ENCODE data around the gene RLBP1.

RLBP1 gene

GRCh38 chr15:89208256-89208655 lies 13.1 kb downstream of the RLBP1 start:
- no peak overlapping the region for H3K27ac ChIP-seq (ENCODE audit: insufficient read depth, low read depth, low read length, poor library complexity, severe bottlenecking)
- no peaks in the 10 kb centered on the region for H3K9me3 ChIP-seq (ENCODE audit: control insufficient read depth, low read length)
- H3K4me1 ChIP-seq (ENCODE audit: control insufficient read depth, insufficient read depth, low read length), result no peaks in the 10 kb centered on the region
- H3K36me3 ChIP-seq (ENCODE audit: control insufficient read depth, insufficient read depth, low read length), result no peaks in the 10 kb centered on the region
- H3K27me3 ChIP-seq (ENCODE audit: control insufficient read depth, insufficient read depth, low read length, poor library complexity, severe bottlenecking), result no peaks in the 10 kb centered on the region
- H3K4me3 ChIP-seq (ENCODE audit: insufficient read depth, low read depth, low read length), result no peak overlapping the region

- H3K36me3 ChIP-seq (ENCODE audit: control insufficient read depth, insufficient read depth, low read length), result no peaks in the 10 kb centered on the region
- H3K27me3 ChIP-seq (ENCODE audit: control insufficient read depth, insufficient read depth, low read length, poor library complexity, severe bottlenecking), result no peaks in the 10 kb centered on the region
- H3K27ac ChIP-seq (ENCODE audit: insufficient read depth, low read depth, low read length, poor library complexity, severe bottlenecking), result no peak overlapping the region
- H3K9me3 ChIP-seq (ENCODE audit: control insufficient read depth, low read length), result no peaks in the 10 kb centered on the region
- H3K4me3 ChIP-seq (ENCODE audit: insufficient read depth, low read depth, low read length), result no peak overlapping the region
- no peaks in the 10 kb centered on the region for H3K4me1 ChIP-seq (ENCODE audit: control insufficient read depth, insufficient read depth, low read length)
- WGBS, 2 experiments, result 18% methylated on average over 14 of the region's 14 CpGs
Observed at GRCh38 chr15:89206908-89207331, 14.5 kb downstream of the RLBP1 start.

- Histone ChIP-seq H3K4me1 (ENCODE audit: control insufficient read depth, insufficient read depth, low read length) (no peaks in the 10 kb centered on the region), H3K36me3 (ENCODE audit: control insufficient read depth, insufficient read depth, low read length) (no peaks in the 10 kb centered on the region), H3K27me3 (ENCODE audit: control insufficient read depth, insufficient read depth, low read length, poor library complexity, severe bottlenecking) (no peaks in the 10 kb centered on the region), H3K9me3 (ENCODE audit: control insufficient read depth, low read length) (no peaks in the 10 kb centered on the region), H3K4me3 (ENCODE audit: insufficient read depth, low read depth, low read length) (no peak overlapping the region), H3K27ac (ENCODE audit: insufficient read depth, low read depth, low read length, poor library complexity, severe bottlenecking) (no peak overlapping the region)
- WGBS, 2 experiments, result 85 to 91% methylated on average over 14 of the region's 14 CpGs
Observed at GRCh38 chr15:89205991-89206585, 15.3 kb downstream of the RLBP1 start.

- H3K4me1 ChIP-seq (ENCODE audit: control insufficient read depth, insufficient read depth, low read length), result peaks cover 18% of the 10 kb centered on the region
- no peak overlapping the region for H3K4me3 ChIP-seq (ENCODE audit: insufficient read depth, low read depth, low read length)
- WGBS, 2 experiments, result 71 to 85% methylated on average over 2 of the region's 2 CpGs
- no peaks in the 10 kb centered on the region for H3K27me3 ChIP-seq (ENCODE audit: control insufficient read depth, insufficient read depth, low read length, poor library complexity, severe bottlenecking)
- no peaks in the 10 kb centered on the region for H3K9me3 ChIP-seq (ENCODE audit: control insufficient read depth, low read length)
- no peak overlapping the region for H3K27ac ChIP-seq (ENCODE audit: insufficient read depth, low read depth, low read length, poor library complexity, severe bottlenecking)
- no peaks in the 10 kb centered on the region for H3K36me3 ChIP-seq (ENCODE audit: control insufficient read depth, insufficient read depth, low read length)
Observed at GRCh38 chr15:89203705-89204273, 17.6 kb downstream of the RLBP1 start.

- H3K27ac ChIP-seq (ENCODE audit: insufficient read depth, low read depth, low read length, poor library complexity, severe bottlenecking), result no peak overlapping the region
- H3K4me1 ChIP-seq (ENCODE audit: control insufficient read depth, insufficient read depth, low read length), result peaks cover 36% of the 10 kb centered on the region
- H3K4me3 ChIP-seq (ENCODE audit: insufficient read depth, low read depth, low read length), result no peak overlapping the region
- WGBS, 2 experiments, result 88 to 89% methylated on average over 20 of the region's 20 CpGs
- H3K36me3 ChIP-seq (ENCODE audit: control insufficient read depth, insufficient read depth, low read length), result no peaks in the 10 kb centered on the region
- no peaks in the 10 kb centered on the region for H3K9me3 ChIP-seq (ENCODE audit: control insufficient read depth, low read length)
- no peaks in the 10 kb centered on the region for H3K27me3 ChIP-seq (ENCODE audit: control insufficient read depth, insufficient read depth, low read length, poor library complexity, severe bottlenecking)
Observed at GRCh38 chr15:89201465-89202005, 19.8 kb downstream of the RLBP1 start.

- Histone ChIP-seq H3K4me1 (ENCODE audit: control insufficient read depth, insufficient read depth, low read length) (peaks cover 42% of the 10 kb centered on the region), H3K4me3 (ENCODE audit: insufficient read depth, low read depth, low read length) (no peak overlapping the region), H3K36me3 (ENCODE audit: control insufficient read depth, insufficient read depth, low read length) (no peaks in the 10 kb centered on the region), H3K27ac (ENCODE audit: insufficient read depth, low read depth, low read length, poor library complexity, severe bottlenecking) (no peak overlapping the region), H3K27me3 (ENCODE audit: control insufficient read depth, insufficient read depth, low read length, poor library complexity, severe bottlenecking) (no peaks in the 10 kb centered on the region), H3K9me3 (ENCODE audit: control insufficient read depth, low read length) (no peaks in the 10 kb centered on the region)
- 92% methylated on average over 12 of the region's 12 CpGs for WGBS, 2 experiments
Observed at GRCh38 chr15:89200182-89200581, 21.2 kb downstream of the RLBP1 start.

- no peaks in the 10 kb centered on the region for H3K36me3 ChIP-seq (ENCODE audit: control insufficient read depth, insufficient read depth, low read length)
- peak overlapping the region; percentile 75 for H3K27ac ChIP-seq (ENCODE audit: insufficient read depth, low read depth, low read length, poor library complexity, severe bottlenecking)
- no peak overlapping the region for H3K4me3 ChIP-seq (ENCODE audit: insufficient read depth, low read depth, low read length)
- H3K4me1 ChIP-seq (ENCODE audit: control insufficient read depth, insufficient read depth, low read length), result peaks cover 42% of the 10 kb centered on the region
- 26 to 28% methylated on average over 6 of the region's 6 CpGs for WGBS, 2 experiments
- no peaks in the 10 kb centered on the region for H3K27me3 ChIP-seq (ENCODE audit: control insufficient read depth, insufficient read depth, low read length, poor library complexity, severe bottlenecking)
- H3K9me3 ChIP-seq (ENCODE audit: control insufficient read depth, low read length), result no peaks in the 10 kb centered on the region
Observed at GRCh38 chr15:89199746-89200145, 21.6 kb downstream of the RLBP1 start.

- H3K36me3 ChIP-seq (ENCODE audit: control insufficient read depth, insufficient read depth, low read length), result no peaks in the 10 kb centered on the region
- WGBS, 2 experiments, result 64 to 71% methylated on average over 3 of the region's 3 CpGs
Observed at GRCh38 chr15:89198934-89199333, 22.4 kb downstream of the RLBP1 start.

GRCh38 chr15:89198196-89198595 lies 23.2 kb downstream of the RLBP1 start:
- no peaks in the 10 kb centered on the region for H3K9me3 ChIP-seq (ENCODE audit: control insufficient read depth, low read length)
- H3K27me3 ChIP-seq (ENCODE audit: control insufficient read depth, insufficient read depth, low read length, poor library complexity, severe bottlenecking), result no peaks in the 10 kb centered on the region
- no peaks in the 10 kb centered on the region for H3K36me3 ChIP-seq (ENCODE audit: control insufficient read depth, insufficient read depth, low read length)
- peak overlapping the region; percentile 87 for H3K27ac ChIP-seq (ENCODE audit: insufficient read depth, low read depth, low read length, poor library complexity, severe bottlenecking)
- H3K4me3 ChIP-seq (ENCODE audit: insufficient read depth, low read depth, low read length), result no peak overlapping the region
- H3K4me1 ChIP-seq (ENCODE audit: control insufficient read depth, insufficient read depth, low read length), result peaks cover 42% of the 10 kb centered on the region
- WGBS, 2 experiments, result 77 to 79% methylated on average over 2 of the region's 2 CpGs

More at GRCh38 chr15:89198934-89199333, 22.4 kb downstream of the RLBP1 start:
- H3K4me1 ChIP-seq (ENCODE audit: control insufficient read depth, insufficient read depth, low read length), result peaks cover 42% of the 10 kb centered on the region
- H3K4me3 ChIP-seq (ENCODE audit: insufficient read depth, low read depth, low read length), result no peak overlapping the region
- no peaks in the 10 kb centered on the region for H3K9me3 ChIP-seq (ENCODE audit: control insufficient read depth, low read length)
- peak overlapping the region; percentile 75 for H3K27ac ChIP-seq (ENCODE audit: insufficient read depth, low read depth, low read length, poor library complexity, severe bottlenecking)
- H3K27me3 ChIP-seq (ENCODE audit: control insufficient read depth, insufficient read depth, low read length, poor library complexity, severe bottlenecking), result no peaks in the 10 kb centered on the region

- Histone ChIP-seq H3K27ac (ENCODE audit: insufficient read depth, low read depth, low read length, poor library complexity, severe bottlenecking) (peak overlapping the region; percentile 87), H3K27me3 (ENCODE audit: control insufficient read depth, insufficient read depth, low read length, poor library complexity, severe bottlenecking) (no peaks in the 10 kb centered on the region), H3K4me3 (ENCODE audit: insufficient read depth, low read depth, low read length) (no peak overlapping the region), H3K36me3 (ENCODE audit: control insufficient read depth, insufficient read depth, low read length) (no peaks in the 10 kb centered on the region), H3K4me1 (ENCODE audit: control insufficient read depth, insufficient read depth, low read length) (peaks cover 42% of the 10 kb centered on the region), H3K9me3 (ENCODE audit: control insufficient read depth, low read length) (no peaks in the 10 kb centered on the region)
- WGBS, 2 experiments, result 1 to 7% methylated on average over 4 of the region's 4 CpGs
Observed at GRCh38 chr15:89197503-89197971, 23.8 kb downstream of the RLBP1 start.
